Stimulated activated CD8-positive, alpha-beta memory T cell treated with anti-CD3 and anti-CD28 coated beads, Interleukin-4, amount 100 ng/mL, for 24 hours (primary cell): ENCODE results near the gene GGA3.
"Not testable (repeated sequence)": the region's sequence is repeated elsewhere in the genome, so short reads cannot be mapped to it uniquely, and the experiment has no call there.

Experiments
- DNase-seq: peaks from one replicate; pipeline ENCODE4 v3.0.0-alpha.2; 2020; ENCODE audit warnings: low read depth

Gene GGA3

GRCh38 chr17:75272848-75273184 is 11.4 kb upstream of the GGA3 start:
- no peak for DNase-seq

- DNase-seq: no peak
These were observed 10.8 kb upstream of the GGA3 start for GRCh38 chr17:75271955-75272847.

GRCh38 chr17:75271233-75271954 is 10.0 kb upstream of the GGA3 start:
- DNase-seq: peak; percentile 80

GRCh38 chr17:75270966-75271232 is 9.5 kb upstream of the GGA3 start, which contains the start of gene MIF4GD:
Gene MIF4GD (minus strand): TSS chr17:75271231. CDS start chr17:75270195, 1,036 bp downstream.
- no peak for DNase-seq

GRCh38 chr17:75270218-75270965 is 9.0 kb upstream of the GGA3 start:
- peak; percentile 43 for DNase-seq

GRCh38 chr17:75269844-75270217 is 8.4 kb upstream of the GGA3 start:
- no peak for DNase-seq

GRCh38 chr17:75267411-75268232 is 6.2 kb upstream of the GGA3 start:
- no peak for DNase-seq

- no peak for DNase-seq
These were observed 5.7 kb upstream of the GGA3 start for GRCh38 chr17:75267153-75267410.

- DNase-seq: no peak
These were observed 5.1 kb upstream of the GGA3 start for GRCh38 chr17:75266316-75267152.

GRCh38 chr17:75265614-75266315 is 4.4 kb upstream of the GGA3 start:
- DNase-seq: no peak

GRCh38 chr17:75263055-75263454 is 1.6 kb upstream of the GGA3 start:
- DNase-seq: no peak

GRCh38 chr17:75262112-75262606 is 753 bp upstream of the GGA3 start:
- DNase-seq: no peak

GRCh38 chr17:75260641-75261335 is 618 bp downstream of the GGA3 start:
- DNase-seq: no peak

GRCh38 chr17:75257228-75257627 is 4.2 kb downstream of the GGA3 start:
- DNase-seq: not testable (repeated sequence)

- not testable (repeated sequence) for DNase-seq
These were observed 5.3 kb downstream of the GGA3 start for GRCh38 chr17:75255954-75256698.

- DNase-seq: no peak
These were observed 9.2 kb downstream of the GGA3 start for GRCh38 chr17:75252039-75252816.

- DNase-seq: peak; percentile 63
These were observed 11.4 kb downstream of the GGA3 start for GRCh38 chr17:75250009-75250471.

- no peak for DNase-seq
These were observed 11.8 kb downstream of the GGA3 start for GRCh38 chr17:75249564-75249963.
